ENCODE data around the gene GPR158.

Gene GPR158

DNA sequence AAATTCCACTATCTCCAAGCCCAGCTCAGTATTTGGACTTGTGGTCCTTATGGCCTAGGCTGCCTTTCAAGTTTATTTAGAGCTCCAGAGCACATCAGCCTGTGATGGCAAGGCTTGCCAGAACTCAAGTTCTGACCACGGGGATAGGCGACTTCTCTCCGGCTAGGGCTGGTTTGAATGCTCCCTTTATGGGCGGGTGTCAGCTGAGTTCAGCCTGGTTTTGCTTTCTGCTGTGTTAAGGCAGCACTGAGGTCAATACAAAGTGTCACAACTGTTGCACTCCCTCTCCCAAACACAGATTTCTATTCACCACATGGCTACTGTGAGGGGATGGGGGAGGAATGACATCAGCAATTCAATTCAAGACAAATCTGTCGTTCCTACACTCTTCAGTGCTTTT, 441.1 kb downstream of the GPR158 start:
- Histone ChIP-seq H3K4me1 (ENCODE audit: insufficient read depth, low read length, poor library complexity, severe bottlenecking) (no peaks in the 10 kb centered on the region), H3K4me2 (ENCODE audit: low read depth, low read length, poor library complexity, severe bottlenecking) (no peak overlapping the region), H4K20me1 (ENCODE audit: insufficient read depth, low read length, poor library complexity, severe bottlenecking) (no peaks in the 10 kb centered on the region), H3K79me2 (ENCODE audit: insufficient read depth, low read length) (no peaks in the 10 kb centered on the region), H2AFZ (ENCODE audit: low read length) (no peak overlapping the region), H3K9me3 (ENCODE audit: insufficient read depth, low read depth, low read length) (no peaks in the 10 kb centered on the region), H3K9ac (ENCODE audit: low read depth, low read length, poor library complexity, severe bottlenecking) (no peak overlapping the region), H3K9me2 (replicated peaks; ENCODE audit: low read depth, low read length) (no peaks in the 10 kb centered on the region), H3F3A (ENCODE audit: low read depth) (no peaks in the 10 kb centered on the region), H3K36me3 (ENCODE audit: insufficient read depth, low read length) (no peaks in the 10 kb centered on the region), H3K4me3 (ENCODE audit: low read length, poor library complexity, severe bottlenecking) (no peak overlapping the region), H3K27me3 (ENCODE audit: insufficient read depth, low read length, poor library complexity, severe bottlenecking) (no peaks in the 10 kb centered on the region)
- TF ChIP-seq, protein P1, sequence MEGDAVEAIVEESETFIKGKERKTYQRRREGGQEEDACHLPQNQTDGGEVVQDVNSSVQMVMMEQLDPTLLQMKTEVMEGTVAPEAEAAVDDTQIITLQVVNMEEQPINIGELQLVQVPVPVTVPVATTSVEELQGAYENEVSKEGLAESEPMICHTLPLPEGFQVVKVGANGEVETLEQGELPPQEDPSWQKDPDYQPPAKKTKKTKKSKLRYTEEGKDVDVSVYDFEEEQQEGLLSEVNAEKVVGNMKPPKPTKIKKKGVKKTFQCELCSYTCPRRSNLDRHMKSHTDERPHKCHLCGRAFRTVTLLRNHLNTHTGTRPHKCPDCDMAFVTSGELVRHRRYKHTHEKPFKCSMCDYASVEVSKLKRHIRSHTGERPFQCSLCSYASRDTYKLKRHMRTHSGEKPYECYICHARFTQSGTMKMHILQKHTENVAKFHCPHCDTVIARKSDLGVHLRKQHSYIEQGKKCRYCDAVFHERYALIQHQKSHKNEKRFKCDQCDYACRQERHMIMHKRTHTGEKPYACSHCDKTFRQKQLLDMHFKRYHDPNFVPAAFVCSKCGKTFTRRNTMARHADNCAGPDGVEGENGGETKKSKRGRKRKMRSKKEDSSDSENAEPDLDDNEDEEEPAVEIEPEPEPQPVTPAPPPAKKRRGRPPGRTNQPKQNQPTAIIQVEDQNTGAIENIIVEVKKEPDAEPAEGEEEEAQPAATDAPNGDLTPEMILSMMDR (conservative IDR thresholded peaks at IDR 0.05; ENCODE audit: low read length) = no peak
- TF ChIP-seq EZH2phosphoT487 (IDR thresholded peaks at IDR 0.05; ENCODE audit: borderline replicate concordance) = no peak

DNA sequence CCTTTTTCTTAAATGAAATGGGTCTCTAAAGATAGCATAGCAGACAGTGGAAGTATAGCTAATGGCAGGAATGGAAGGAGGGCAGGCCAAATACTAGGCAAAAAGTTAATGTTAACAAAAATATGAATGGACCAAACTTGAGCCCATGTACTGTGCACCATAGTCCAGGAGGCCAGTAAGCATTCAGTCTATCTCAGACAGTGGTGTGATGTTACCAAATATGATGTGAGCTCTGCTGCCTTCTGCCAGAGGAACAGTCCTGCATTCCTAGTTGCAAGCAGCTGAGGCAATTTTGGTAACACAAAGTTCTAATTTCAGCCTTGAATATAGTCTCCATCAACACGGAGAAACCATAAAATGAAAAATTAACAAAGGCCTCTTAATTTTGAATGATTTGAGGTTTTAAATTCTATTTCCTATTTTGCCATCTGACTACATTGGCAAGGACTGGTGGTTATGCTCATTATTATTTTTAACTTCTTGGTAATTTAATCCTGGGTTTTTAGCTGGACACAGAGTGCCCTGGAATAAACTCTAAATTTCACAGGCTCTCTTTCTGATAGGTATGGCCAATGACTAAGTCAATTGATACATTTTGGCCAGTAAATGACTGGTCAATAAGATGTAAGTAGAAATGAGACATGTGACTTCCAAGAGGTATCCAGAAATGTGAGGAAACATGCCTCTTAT, 442.2 kb downstream of the GPR158 start:
- Histone ChIP-seq H3K9me2 (replicated peaks; ENCODE audit: low read depth, low read length) (no peaks in the 10 kb centered on the region), H3K27me3 (ENCODE audit: insufficient read depth, low read length, poor library complexity, severe bottlenecking) (no peaks in the 10 kb centered on the region)

DNA sequence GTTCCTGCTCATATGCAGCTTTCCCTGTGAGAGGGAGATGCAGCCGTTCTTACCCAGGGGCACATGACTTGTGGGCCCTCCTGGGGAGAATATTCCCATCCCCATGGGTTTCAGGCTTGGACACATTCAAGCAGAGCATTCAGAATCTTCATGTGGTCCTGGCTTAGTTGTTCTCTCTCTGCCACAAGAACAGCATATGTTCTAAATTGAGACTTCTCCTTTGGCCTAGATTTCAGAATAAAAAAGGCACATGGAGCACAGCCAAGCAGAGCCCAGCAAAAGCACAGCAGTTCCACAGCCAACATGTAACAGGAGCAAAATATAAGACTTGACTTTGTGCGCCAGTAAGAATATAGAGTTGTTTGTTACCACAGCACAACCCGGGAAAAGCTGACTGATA, 452.8 kb downstream of the GPR158 start:
- H2AFZ ChIP-seq (ENCODE audit: low read length) = no peak overlapping the region
- TF ChIP-seq, protein P1 (conservative IDR thresholded peaks at IDR 0.05; ENCODE audit: low read length) = no peak
- TF ChIP-seq EZH2phosphoT487 (IDR thresholded peaks at IDR 0.05; ENCODE audit: borderline replicate concordance) = no peak

More for the DNA sequence above, 442.2 kb downstream of the GPR158 start:
- Histone ChIP-seq H3K4me2 (ENCODE audit: low read depth, low read length, poor library complexity, severe bottlenecking) (no peak overlapping the region), H3K36me3 (ENCODE audit: insufficient read depth, low read length) (no peaks in the 10 kb centered on the region), H4K20me1 (ENCODE audit: insufficient read depth, low read length, poor library complexity, severe bottlenecking) (no peaks in the 10 kb centered on the region), H3K4me1 (ENCODE audit: insufficient read depth, low read length, poor library complexity, severe bottlenecking) (no peaks in the 10 kb centered on the region), H3K9ac (ENCODE audit: low read depth, low read length, poor library complexity, severe bottlenecking) (no peak overlapping the region), H3F3A (ENCODE audit: low read depth) (no peaks in the 10 kb centered on the region), H3K79me2 (ENCODE audit: insufficient read depth, low read length) (no peaks in the 10 kb centered on the region), H2AFZ (ENCODE audit: low read length) (no peak overlapping the region), H3K9me3 (ENCODE audit: insufficient read depth, low read depth, low read length) (no peaks in the 10 kb centered on the region), H3K4me3 (ENCODE audit: low read length, poor library complexity, severe bottlenecking) (no peak overlapping the region)
- TF ChIP-seq, protein P1 (conservative IDR thresholded peaks at IDR 0.05; ENCODE audit: low read length) = no peak
- TF ChIP-seq EZH2phosphoT487 (IDR thresholded peaks at IDR 0.05; ENCODE audit: borderline replicate concordance) = no peak

More for the DNA sequence above, 452.8 kb downstream of the GPR158 start:
- no peaks in the 10 kb centered on the region for H3K4me1 ChIP-seq (ENCODE audit: insufficient read depth, low read length, poor library complexity, severe bottlenecking)
- no peak overlapping the region for H3K4me2 ChIP-seq (ENCODE audit: low read depth, low read length, poor library complexity, severe bottlenecking)
- H3F3A ChIP-seq (ENCODE audit: low read depth) = no peaks in the 10 kb centered on the region
- H3K4me3 ChIP-seq (ENCODE audit: low read length, poor library complexity, severe bottlenecking) = no peak overlapping the region
- no peaks in the 10 kb centered on the region for H4K20me1 ChIP-seq (ENCODE audit: insufficient read depth, low read length, poor library complexity, severe bottlenecking)
- H3K9me3 ChIP-seq (ENCODE audit: insufficient read depth, low read depth, low read length) = no peaks in the 10 kb centered on the region
- no peaks in the 10 kb centered on the region for H3K27me3 ChIP-seq (ENCODE audit: insufficient read depth, low read length, poor library complexity, severe bottlenecking)
- H3K9ac ChIP-seq (ENCODE audit: low read depth, low read length, poor library complexity, severe bottlenecking) = no peak overlapping the region
- H3K79me2 ChIP-seq (ENCODE audit: insufficient read depth, low read length) = no peaks in the 10 kb centered on the region
- no peaks in the 10 kb centered on the region for H3K36me3 ChIP-seq (ENCODE audit: insufficient read depth, low read length)
- no peaks in the 10 kb centered on the region for H3K9me2 ChIP-seq (replicated peaks; ENCODE audit: low read depth, low read length)
